Measurements from ENCODE around the gene WWC1.

DNA sequence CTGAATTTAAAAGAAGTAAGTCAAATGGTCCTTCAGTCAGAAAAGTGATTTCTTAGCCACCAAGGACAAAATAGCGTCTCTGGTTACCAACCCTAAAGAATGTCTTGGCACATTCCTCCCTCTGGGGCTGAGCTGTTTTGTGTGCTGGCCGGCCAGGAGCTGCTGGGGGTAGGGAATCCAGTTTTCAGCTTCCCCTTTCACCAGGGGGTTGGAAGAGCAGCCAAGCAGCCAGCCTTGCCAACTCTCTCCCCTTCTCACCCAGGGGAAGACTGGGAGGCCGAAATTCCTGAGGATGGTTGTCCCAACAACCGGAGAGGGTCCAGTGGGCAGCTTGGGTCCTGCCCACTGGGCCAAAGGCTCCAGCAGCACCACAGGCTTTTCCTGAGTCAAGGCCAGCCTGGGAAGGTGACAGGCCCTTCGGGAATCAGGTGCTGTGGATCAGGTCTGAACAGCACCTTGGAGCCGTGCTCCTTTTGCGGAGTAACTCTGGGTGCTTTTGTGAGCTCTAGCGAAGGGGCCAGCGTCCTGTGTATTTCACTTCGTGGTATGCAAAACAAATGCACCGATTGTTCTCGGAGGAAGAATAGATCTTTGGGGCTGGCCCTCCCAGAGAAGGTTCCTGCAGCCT, 4.2 kb downstream of the WWC1 start:
- TF ChIP-seq SRSF9 (IDR thresholded peaks at IDR 0.05; ENCODE audit: borderline replicate concordance, low read depth, low read length) (no peak), ZNF324 (CRISPR knock-in tag; IDR thresholded peaks at IDR 0.05) (no peak), KDM2B (CRISPR knock-in tag; IDR thresholded peaks at IDR 0.05) (no peak), GABPA (tag; conservative IDR thresholded peaks at IDR 0.05; ENCODE audit: low read depth) (no peak), NFIX (CRISPR knock-in tag; IDR thresholded peaks at IDR 0.05; ENCODE audit: low read depth) (no peak), HDAC2 (IDR thresholded peaks at IDR 0.05) (no peak), RB1 (IDR thresholded peaks at IDR 0.05; ENCODE audit: low read depth) (no peak)
- TF ChIP-seq, protein P1, sequence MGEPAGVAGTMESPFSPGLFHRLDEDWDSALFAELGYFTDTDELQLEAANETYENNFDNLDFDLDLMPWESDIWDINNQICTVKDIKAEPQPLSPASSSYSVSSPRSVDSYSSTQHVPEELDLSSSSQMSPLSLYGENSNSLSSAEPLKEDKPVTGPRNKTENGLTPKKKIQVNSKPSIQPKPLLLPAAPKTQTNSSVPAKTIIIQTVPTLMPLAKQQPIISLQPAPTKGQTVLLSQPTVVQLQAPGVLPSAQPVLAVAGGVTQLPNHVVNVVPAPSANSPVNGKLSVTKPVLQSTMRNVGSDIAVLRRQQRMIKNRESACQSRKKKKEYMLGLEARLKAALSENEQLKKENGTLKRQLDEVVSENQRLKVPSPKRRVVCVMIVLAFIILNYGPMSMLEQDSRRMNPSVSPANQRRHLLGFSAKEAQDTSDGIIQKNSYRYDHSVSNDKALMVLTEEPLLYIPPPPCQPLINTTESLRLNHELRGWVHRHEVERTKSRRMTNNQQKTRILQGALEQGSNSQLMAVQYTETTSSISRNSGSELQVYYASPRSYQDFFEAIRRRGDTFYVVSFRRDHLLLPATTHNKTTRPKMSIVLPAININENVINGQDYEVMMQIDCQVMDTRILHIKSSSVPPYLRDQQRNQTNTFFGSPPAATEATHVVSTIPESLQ (CRISPR knock-in tag; IDR thresholded peaks at IDR 0.05) = no peak
- TF ChIP-seq, protein P2, sequence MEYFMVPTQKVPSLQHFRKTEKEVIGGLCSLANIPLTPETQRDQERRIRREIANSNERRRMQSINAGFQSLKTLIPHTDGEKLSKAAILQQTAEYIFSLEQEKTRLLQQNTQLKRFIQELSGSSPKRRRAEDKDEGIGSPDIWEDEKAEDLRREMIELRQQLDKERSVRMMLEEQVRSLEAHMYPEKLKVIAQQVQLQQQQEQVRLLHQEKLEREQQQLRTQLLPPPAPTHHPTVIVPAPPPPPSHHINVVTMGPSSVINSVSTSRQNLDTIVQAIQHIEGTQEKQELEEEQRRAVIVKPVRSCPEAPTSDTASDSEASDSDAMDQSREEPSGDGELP (CRISPR knock-in tag; IDR thresholded peaks at IDR 0.05; ENCODE audit: borderline replicate concordance) = no peak

Data from K562 (cell line).